ENCODE results near the gene CNTFR.

GRCh38 chr9:34508951-34509350 is 80.6 kb downstream of the CNTFR start:
- TF ChIP-seq CTCF (optimal IDR thresholded peaks at IDR 0.05 in 1 of 3, IDR thresholded peaks at IDR 0.05 in 1 of 3, conservative IDR thresholded peaks at IDR 0.05 in 1 of 3; ENCODE audit: extremely low read depth in 1 of 3, insufficient read depth in 2 of 3, low read length in 3 of 3), result no peak
- TF ChIP-seq EZH2 (IDR thresholded peaks at IDR 0.05; ENCODE audit: low read length), result no peak
